ENCODE results near the gene DNAAF5. TPM values are rescaled to one million over a fixed set of nuclear protein-coding genes. Genes with fewer than 3 reads are reported as not detected.

The DNAAF5 gene
- total RNA-seq, 3 donors from 2014 or later = 52.3 to 69.3 (median 52.3) TPM

DNA sequence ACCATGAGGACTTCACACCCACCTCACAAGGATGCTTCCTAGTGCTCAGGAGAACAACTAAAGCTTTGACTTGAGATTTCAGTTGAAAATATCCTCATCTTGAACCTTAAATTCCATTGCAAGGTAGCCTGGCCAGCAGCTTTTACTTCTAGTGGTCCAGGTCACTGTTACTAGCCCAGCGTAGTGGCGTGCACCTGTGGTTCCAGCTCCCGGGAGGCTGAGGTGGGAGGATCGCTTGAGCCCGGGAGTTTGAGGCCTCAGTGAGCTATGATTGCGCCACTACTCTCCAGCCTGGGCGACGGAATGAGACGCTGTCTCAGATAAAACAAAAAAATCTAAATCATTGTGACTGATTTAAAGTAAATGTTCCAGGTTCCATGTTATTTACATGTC is 28.9 kb downstream of the DNAAF5 start:
- Mint-ChIP-seq H3K9me3 (no peaks in the 10 kb centered on the region), H3K36me3 (ENCODE audit: insufficient read depth) (peaks cover 35% of the 10 kb centered on the region), H3K27me3 (ENCODE audit: low read depth) (no peaks in the 10 kb centered on the region), H3K4me3 (no peak overlapping the region), H3K4me1 (ENCODE audit: low read depth) (no peaks in the 10 kb centered on the region)
- no peak for ATAC-seq
- no peak for DNase-seq

DNA sequence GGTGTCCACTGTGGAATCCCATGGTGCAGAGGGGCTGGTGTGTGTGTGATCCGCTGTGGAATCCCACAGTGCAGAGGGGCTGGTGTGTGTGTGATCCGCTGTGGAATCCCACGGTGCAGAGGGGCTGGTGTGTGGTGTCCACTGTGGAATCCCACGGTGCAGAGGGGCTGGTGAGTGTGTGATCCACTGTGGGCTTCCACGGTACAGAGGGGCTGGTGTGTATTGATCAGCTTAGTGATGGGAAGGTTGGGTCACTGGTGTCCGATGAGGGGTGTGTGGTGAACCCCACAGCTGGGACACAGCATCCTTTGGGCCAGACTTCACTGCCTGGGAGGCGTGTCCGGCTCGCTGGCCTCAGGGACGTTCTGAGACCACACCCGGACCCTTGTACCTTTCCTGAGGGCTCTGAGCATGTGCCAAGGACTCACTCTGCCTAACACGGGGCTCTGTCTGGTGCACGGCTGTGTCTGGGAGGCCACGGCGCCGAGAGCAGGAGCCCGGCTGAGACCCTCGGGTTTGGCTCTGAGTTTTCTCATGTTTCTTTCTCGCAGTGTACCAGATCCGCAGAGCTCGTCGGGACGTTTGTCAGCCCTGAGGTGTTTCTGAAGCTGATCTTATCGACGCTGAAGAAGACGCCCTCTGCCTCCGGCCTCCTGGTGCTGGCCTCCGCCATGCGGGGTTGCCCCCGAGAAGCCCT is 29.9 kb downstream of the DNAAF5 start:
- Mint-ChIP-seq H3K27me3 (ENCODE audit: low read depth) (no peaks in the 10 kb centered on the region), H3K4me1 (ENCODE audit: low read depth) (no peaks in the 10 kb centered on the region), H3K36me3 (ENCODE audit: insufficient read depth) (peaks cover 37% of the 10 kb centered on the region), H3K9me3 (no peaks in the 10 kb centered on the region), H3K4me3 (no peak overlapping the region)
- ATAC-seq (no peak), DNase-seq (no peak)

- Mint-ChIP-seq H3K36me3 (ENCODE audit: insufficient read depth) (peaks cover 38% of the 10 kb centered on the region), H3K4me3 (no peak overlapping the region), H3K4me1 (ENCODE audit: low read depth) (no peaks in the 10 kb centered on the region), H3K9me3 (no peaks in the 10 kb centered on the region), H3K27me3 (ENCODE audit: low read depth) (no peaks in the 10 kb centered on the region)
- ATAC-seq = no peak
- DNase-seq = no peak
These were observed 30.5 kb downstream of the DNAAF5 start for GRCh38 chr7:756928-757560.

DNA sequence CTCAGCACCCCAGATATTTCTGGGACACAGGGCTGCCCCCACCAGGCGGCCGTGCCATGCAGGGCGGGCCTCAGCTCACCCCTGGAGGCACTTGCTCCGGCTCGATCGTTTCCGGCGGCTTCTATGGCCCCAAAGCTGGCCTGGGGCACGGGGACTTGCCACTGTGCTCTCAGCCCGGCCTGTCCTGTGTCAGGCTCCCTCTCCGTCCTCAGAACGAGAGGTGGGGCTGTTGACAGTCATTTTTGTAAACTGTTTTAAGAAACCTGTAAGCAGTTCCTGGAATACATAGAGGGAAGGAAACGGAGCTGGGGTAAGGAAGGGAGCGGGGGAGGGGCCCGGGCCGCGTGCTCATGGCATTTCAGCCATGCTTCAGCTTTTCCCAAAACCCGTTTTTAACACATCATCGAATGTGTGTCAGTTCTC is 31.3 kb downstream of the DNAAF5 start:
- ATAC-seq = no peak
- Mint-ChIP-seq H3K4me1 (ENCODE audit: low read depth) (no peaks in the 10 kb centered on the region), H3K9me3 (no peaks in the 10 kb centered on the region), H3K4me3 (no peak overlapping the region), H3K27me3 (ENCODE audit: low read depth) (no peaks in the 10 kb centered on the region), H3K36me3 (ENCODE audit: insufficient read depth) (peaks cover 37% of the 10 kb centered on the region)
- DNase-seq = no peak

GRCh38 chr7:759569-759968 is 33.1 kb downstream of the DNAAF5 start:
- Mint-ChIP-seq H3K36me3 (ENCODE audit: insufficient read depth) (peaks cover 29% of the 10 kb centered on the region), H3K9me3 (no peaks in the 10 kb centered on the region), H3K27me3 (ENCODE audit: low read depth) (no peaks in the 10 kb centered on the region), H3K4me1 (ENCODE audit: low read depth) (no peaks in the 10 kb centered on the region), H3K4me3 (no peak overlapping the region)
- ATAC-seq (no peak), DNase-seq (no peak)

DNA sequence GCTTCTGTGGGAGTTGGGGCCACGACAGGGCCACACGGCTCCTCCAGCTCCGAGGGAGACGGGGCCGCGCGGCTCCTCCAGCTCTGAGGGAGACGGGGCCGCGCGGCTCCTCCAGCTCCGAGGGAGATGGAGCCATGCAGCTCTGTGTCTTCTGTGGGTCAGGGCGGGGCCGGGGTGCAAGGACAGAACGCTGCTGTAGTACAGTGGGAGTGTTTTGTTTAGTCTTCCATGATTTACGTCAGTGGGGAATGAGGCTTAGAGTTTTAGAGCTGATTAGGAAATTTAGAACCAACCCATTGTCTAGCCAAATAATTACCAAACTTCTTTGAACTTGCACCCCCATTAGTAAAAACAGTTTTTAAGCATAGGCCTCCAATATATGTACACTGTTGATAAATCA is 33.5 kb downstream of the DNAAF5 start:
- H3K4me1 Mint-ChIP-seq (ENCODE audit: low read depth) = no peaks in the 10 kb centered on the region
- H3K36me3 Mint-ChIP-seq (ENCODE audit: insufficient read depth) = peaks cover 26% of the 10 kb centered on the region
- H3K4me3 Mint-ChIP-seq = no peak overlapping the region
- no peaks in the 10 kb centered on the region for H3K27me3 Mint-ChIP-seq (ENCODE audit: low read depth)
- ATAC-seq = no peak
- no peak for DNase-seq
- no peaks in the 10 kb centered on the region for H3K9me3 Mint-ChIP-seq

- Mint-ChIP-seq H3K36me3 (ENCODE audit: insufficient read depth) (peaks cover 23% of the 10 kb centered on the region), H3K4me3 (no peak overlapping the region), H3K27me3 (ENCODE audit: low read depth) (no peaks in the 10 kb centered on the region), H3K4me1 (ENCODE audit: low read depth) (no peaks in the 10 kb centered on the region), H3K9me3 (no peaks in the 10 kb centered on the region)
- DNase-seq = no peak
- no peak for ATAC-seq
These were observed 34.6 kb downstream of the DNAAF5 start for GRCh38 chr7:761101-761500.

- no peaks in the 10 kb centered on the region for H3K4me1 Mint-ChIP-seq (ENCODE audit: low read depth)
- H3K36me3 Mint-ChIP-seq (ENCODE audit: insufficient read depth) = peaks cover 26% of the 10 kb centered on the region
These were observed 35.1 kb downstream of the DNAAF5 start for GRCh38 chr7:761631-762030.

DNA sequence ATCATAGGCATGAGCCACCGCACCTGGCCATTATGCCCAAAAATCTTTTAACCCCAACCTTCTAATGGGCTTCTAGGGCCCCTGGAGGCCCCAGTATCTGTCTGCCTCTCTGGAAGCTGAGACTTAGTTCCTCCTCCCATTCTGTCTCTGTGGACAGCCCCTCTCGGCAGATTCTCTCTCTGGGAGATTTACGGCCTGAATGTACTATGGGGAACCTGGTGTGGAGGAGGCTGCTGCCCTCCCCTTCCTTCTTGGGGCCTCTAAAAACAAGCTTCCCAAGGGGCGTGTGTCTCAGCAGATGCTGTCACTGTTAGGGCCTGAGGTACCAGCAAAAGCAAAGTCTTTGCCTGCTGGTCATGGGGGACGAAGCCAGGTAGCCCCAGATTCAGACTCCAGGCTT is 36.4 kb downstream of the DNAAF5 start:
- Mint-ChIP-seq H3K9me3 (no peaks in the 10 kb centered on the region), H3K4me3 (no peak overlapping the region), H3K36me3 (ENCODE audit: insufficient read depth) (peaks cover 32% of the 10 kb centered on the region), H3K27me3 (ENCODE audit: low read depth) (no peaks in the 10 kb centered on the region), H3K4me1 (ENCODE audit: low read depth) (no peaks in the 10 kb centered on the region)
- DNase-seq (no peak), ATAC-seq (no peak)

More at GRCh38 chr7:761631-762030, 35.1 kb downstream of the DNAAF5 start:
- DNase-seq (no peak), ATAC-seq (no peak)
- Mint-ChIP-seq H3K4me3 (no peak overlapping the region), H3K9me3 (no peaks in the 10 kb centered on the region), H3K27me3 (ENCODE audit: low read depth) (no peaks in the 10 kb centered on the region)

GRCh38 chr7:763762-764161 is 37.3 kb downstream of the DNAAF5 start:
- H3K4me1 Mint-ChIP-seq (ENCODE audit: low read depth) = no peaks in the 10 kb centered on the region
- no peaks in the 10 kb centered on the region for H3K9me3 Mint-ChIP-seq
- H3K4me3 Mint-ChIP-seq = no peak overlapping the region
- H3K36me3 Mint-ChIP-seq (ENCODE audit: insufficient read depth) = peaks cover 33% of the 10 kb centered on the region
- ATAC-seq (no peak), DNase-seq (no peak)
- H3K27me3 Mint-ChIP-seq (ENCODE audit: low read depth) = no peaks in the 10 kb centered on the region

GRCh38 chr7:765383-765782 is 38.9 kb downstream of the DNAAF5 start:
- peaks cover 28% of the 10 kb centered on the region for H3K36me3 Mint-ChIP-seq (ENCODE audit: insufficient read depth)

DNA sequence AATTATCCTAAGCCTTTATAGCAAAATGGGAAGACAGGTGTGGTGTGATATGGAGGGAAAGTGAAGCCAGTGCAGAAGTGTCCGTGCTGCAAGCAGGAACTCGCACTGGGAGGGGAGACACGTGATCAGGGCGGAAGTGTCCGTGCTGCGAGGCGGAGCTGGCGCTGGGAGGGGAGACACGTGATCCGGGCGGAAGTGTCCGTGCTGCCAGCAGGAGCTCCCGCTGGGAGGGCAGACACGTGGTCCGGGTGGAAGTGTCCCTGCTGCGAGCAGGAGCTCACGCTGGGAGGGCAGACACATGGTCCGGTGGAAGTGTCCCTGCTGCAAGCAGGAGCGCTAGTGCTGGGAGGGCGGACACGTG is 41.1 kb downstream of the DNAAF5 start:
- DNase-seq (no peak), ATAC-seq (peak in 1 of 2 donors; percentile 24)
- no peaks in the 10 kb centered on the region for H3K9me3 Mint-ChIP-seq
- no peak overlapping the region for H3K4me3 Mint-ChIP-seq
- H3K4me1 Mint-ChIP-seq (ENCODE audit: low read depth) = no peaks in the 10 kb centered on the region
- peaks cover 26% of the 10 kb centered on the region for H3K36me3 Mint-ChIP-seq (ENCODE audit: insufficient read depth)
- no peaks in the 10 kb centered on the region for H3K27me3 Mint-ChIP-seq (ENCODE audit: low read depth)

More at GRCh38 chr7:765383-765782, 38.9 kb downstream of the DNAAF5 start:
- ATAC-seq = no peak
- no peaks in the 10 kb centered on the region for H3K9me3 Mint-ChIP-seq
- H3K27me3 Mint-ChIP-seq (ENCODE audit: low read depth) = no peaks in the 10 kb centered on the region
- H3K4me1 Mint-ChIP-seq (ENCODE audit: low read depth) = no peaks in the 10 kb centered on the region
- no peak overlapping the region for H3K4me3 Mint-ChIP-seq
- no peak for DNase-seq

DNA sequence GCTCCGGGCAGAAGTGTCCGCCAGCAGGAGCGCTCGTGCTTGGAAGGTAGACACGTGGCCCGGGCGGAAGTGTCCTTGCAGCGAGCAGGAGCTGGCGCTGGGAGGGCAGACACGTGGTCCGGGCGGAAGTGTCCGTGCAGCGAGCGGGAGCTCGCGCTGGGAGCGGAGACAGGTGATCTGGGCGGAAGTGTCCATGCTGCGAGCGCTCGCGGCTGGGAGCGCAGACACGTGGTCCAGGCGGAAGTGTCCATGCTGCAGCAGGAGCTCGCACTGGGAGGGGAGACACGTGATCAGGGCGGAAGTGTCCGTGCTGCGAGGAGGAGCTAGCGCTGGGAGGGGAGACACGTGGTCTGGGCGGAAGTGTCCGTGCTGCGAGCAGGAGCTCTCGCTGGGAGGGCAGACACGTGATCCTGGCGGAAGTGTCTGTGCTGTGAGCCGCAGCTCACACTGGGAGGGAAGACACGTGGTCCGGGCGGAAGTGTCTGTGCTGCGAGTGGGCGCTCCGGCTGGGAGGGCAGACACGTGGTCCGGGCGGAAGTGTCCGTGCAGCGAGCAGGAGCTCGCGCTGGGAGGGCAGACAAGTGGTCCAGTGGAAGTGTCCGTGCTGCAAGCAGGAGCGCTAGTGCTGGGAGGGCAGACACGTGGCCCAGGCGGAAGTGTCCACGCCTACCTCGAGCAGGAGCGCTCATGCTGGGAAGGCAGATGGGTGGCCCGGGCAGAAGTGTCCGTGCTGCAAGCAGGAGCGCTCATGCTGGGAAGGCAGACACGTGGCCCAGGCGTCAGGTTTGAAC is 41.6 kb downstream of the DNAAF5 start:
- H3K4me1 Mint-ChIP-seq (ENCODE audit: low read depth) = no peaks in the 10 kb centered on the region
- DNase-seq (no peak), ATAC-seq (peak in 1 of 2 donors; percentile 70)
- H3K9me3 Mint-ChIP-seq = no peaks in the 10 kb centered on the region
- H3K36me3 Mint-ChIP-seq (ENCODE audit: insufficient read depth) = peaks cover 22% of the 10 kb centered on the region
- no peak overlapping the region for H3K4me3 Mint-ChIP-seq
- H3K27me3 Mint-ChIP-seq (ENCODE audit: low read depth) = no peaks in the 10 kb centered on the region

DNA sequence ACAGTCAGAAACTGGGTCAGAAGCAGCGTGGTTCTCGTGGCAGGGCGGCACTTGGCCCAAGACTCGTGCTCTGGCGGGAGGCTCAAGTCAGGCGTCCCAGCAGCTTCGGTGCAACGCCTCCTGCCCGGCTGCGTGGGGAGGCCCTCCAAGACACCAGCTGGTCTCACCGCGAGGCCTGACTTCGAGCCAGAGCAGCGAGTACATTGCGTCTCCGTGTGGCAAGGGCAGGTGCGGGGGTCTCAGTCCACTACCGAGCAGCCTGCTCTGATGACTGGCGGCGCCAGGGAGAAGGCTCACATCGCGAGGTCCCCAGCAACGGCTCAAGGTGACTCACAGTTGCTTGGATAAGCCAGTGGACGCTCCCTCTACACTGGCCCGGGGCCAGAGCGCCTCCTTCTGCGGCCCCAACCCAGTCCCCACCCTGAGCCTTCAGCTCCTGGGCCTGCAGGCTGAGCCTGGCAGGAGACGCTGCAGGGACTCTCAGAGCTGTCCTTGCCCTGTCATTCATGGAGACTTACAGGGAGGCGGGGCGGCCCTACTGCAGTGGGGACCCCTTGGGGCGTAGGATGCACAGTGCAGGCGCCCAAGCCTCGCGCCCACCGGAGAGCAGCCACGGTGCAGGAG is 42.5 kb downstream of the DNAAF5 start:
- ATAC-seq (peak; percentile 24 to 29), DNase-seq (no peak)
- no peak overlapping the region for H3K4me3 Mint-ChIP-seq
- peaks cover 22% of the 10 kb centered on the region for H3K36me3 Mint-ChIP-seq (ENCODE audit: insufficient read depth)
- H3K4me1 Mint-ChIP-seq (ENCODE audit: low read depth) = no peaks in the 10 kb centered on the region
- H3K9me3 Mint-ChIP-seq = no peaks in the 10 kb centered on the region
- no peaks in the 10 kb centered on the region for H3K27me3 Mint-ChIP-seq (ENCODE audit: low read depth)
